Uterus (tissue), 4 donors: ENCODE data around the gene EDEM3. TPM values are rescaled to one million over a fixed set of nuclear protein-coding genes. Genes with fewer than 3 reads are reported as not detected.
A peak's percentile ranks its signal among the peaks of the same experiment; 100 is the strongest.

Experiments used
- DNase-seq, 2 donors: peaks; one replicate each; pipeline ENCODE4 v3.0.0-alpha.2; 2019 to 2020
- H3K27ac ChIP-seq, 2 donors: fragments of 200-600 bp; sonication (generic); 1 replicate in 1 of 2; 2 replicates in 1 of 2; pipeline ENCODE4 v1.5.1; 2016 to 2018
- H3K27me3 ChIP-seq, 2 donors: fragments of 200-600 bp; sonication (generic); one replicate each; pipeline ENCODE4 v1.5.1; 2018 to 2019; ENCODE audit warnings: control low read depth in 1 of 2
- H3K36me3 ChIP-seq, 2 donors: fragments of 200-600 bp; sonication (generic); one replicate each; pipeline ENCODE4 v1.5.1; 2019; ENCODE audit warnings: control low read depth in 1 of 2
- H3K4me1 ChIP-seq, 2 donors: fragments of 200-600 bp; sonication (generic); one replicate each; pipeline ENCODE4 v1.5.1; 2018 to 2019; ENCODE audit warnings: control low read depth in 1 of 2
- H3K4me3 ChIP-seq, 2 donors: fragments of 200-600 bp; sonication (generic); 1 replicate in 1 of 2; 2 replicates in 1 of 2; pipeline ENCODE4 v1.5.1; 2018 to 2019; ENCODE audit warnings: mild to moderate bottlenecking in 1 of 2
- H3K9me3 ChIP-seq, 2 donors: fragments of 200-600 bp; sonication (generic); one replicate each; pipeline ENCODE4 v1.5.1; 2019; ENCODE audit warnings: control low read depth in 1 of 2
- CTCF ChIP-seq, 4 experiments: fragments of 200-600 bp in 2 of 4; fragments of 450-650 bp in 2 of 4; sonication (generic) in 2 of 4; IDR thresholded peaks; one replicate each; pipeline ENCODE4 v1.5.1; 2016 to 2019; ENCODE audit warnings: antibody characterized with exemption in 4 of 4, mild to moderate bottlenecking in 2 of 4, moderate library complexity in 1 of 4
- POLR2A ChIP-seq, 2 donors: fragments of 450-650 bp; IDR thresholded peaks; one replicate each; pipeline ENCODE4 v1.6.1; 2016; ENCODE audit warnings: antibody characterized with exemption in 2 of 2, mild to moderate bottlenecking in 1 of 2, moderate library complexity in 1 of 2
- intact Hi-C: fragments of 100-400 bp; cut with DNase I; formaldehyde crosslinking; loops from one replicate; pipeline ENCODE4 v1.15.1; 2023; ENCODE audit warnings: low total_unique reads
- total RNA-seq, 4 donors: library from RNA; depleted of rRNA in 3 of 4; stranded (reverse); fragments of >200 nt in 3 of 4; gene quantifications; one replicate each; pipeline versions ENCODE4 v1.1.0 to v1.2.4, GENCODE V29; 2014 to 2023
- donor health status: DM: yes; HTN: yes; CAD: no.

EDEM3 gene
- total RNA-seq, 4 donors from 2014 or later = 12.8 to 64.7 (median 35.6) TPM

- Histone ChIP-seq H3K36me3 (no peaks in the 10 kb centered on the region), H3K4me3 (peak overlapping the region; percentile 70 to 83), H3K9me3 (no peaks in the 10 kb centered on the region), H3K27me3 (no peaks in the 10 kb centered on the region), H3K4me1 (no peaks in the 10 kb centered on the region), H3K27ac (peak overlapping the region; percentile 81 to 84)
- TF ChIP-seq POLR2A (IDR thresholded peaks at IDR 0.05) = no peak
- no peak for TF ChIP-seq CTCF (IDR thresholded peaks at IDR 0.05)
- DNase-seq = no peak
- intact Hi-C loops = no loop called here
Observed at GRCh38 chr1:184755226-184756065, 788 bp upstream of the EDEM3 start.

- Histone ChIP-seq H3K4me1 (no peaks in the 10 kb centered on the region), H3K36me3 (no peaks in the 10 kb centered on the region), H3K4me3 (peak overlapping the region; percentile 83 to 91), H3K27me3 (no peaks in the 10 kb centered on the region), H3K27ac (peak overlapping the region; percentile 88 to 97), H3K9me3 (no peaks in the 10 kb centered on the region)
- intact Hi-C loops = no loop called here
- DNase-seq = peak in 1 of 2 donors; percentile 19
- TF ChIP-seq CTCF (IDR thresholded peaks at IDR 0.05) = no peak
- TF ChIP-seq POLR2A (IDR thresholded peaks at IDR 0.05) = no peak
Observed at GRCh38 chr1:184753608-184754475, 816 bp downstream of the EDEM3 start.

DNA sequence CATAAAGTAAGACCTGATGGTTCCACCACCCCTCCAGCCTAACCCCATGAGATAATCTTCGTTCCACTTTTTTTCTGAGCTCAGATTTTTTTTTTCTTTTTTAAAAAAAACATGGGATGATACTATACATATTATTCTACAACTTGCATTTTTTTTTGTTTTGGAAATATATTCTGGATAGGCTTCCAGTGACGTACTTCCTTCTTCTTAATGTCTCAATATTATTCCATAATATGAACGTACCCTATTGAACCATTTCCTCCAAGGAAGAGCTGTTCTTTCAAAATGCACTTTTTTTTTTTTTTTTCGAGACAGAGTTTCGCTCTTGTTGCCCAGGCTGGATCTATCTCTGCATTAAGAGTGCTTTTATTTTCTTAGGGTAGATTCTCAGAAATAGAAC lies 1.5 kb downstream of the EDEM3 start:
- Histone ChIP-seq H3K4me1 (no peaks in the 10 kb centered on the region), H3K9me3 (no peaks in the 10 kb centered on the region), H3K4me3 (peak overlapping the region in 1 of 2 donors; percentile 91), H3K27ac (no peak overlapping the region), H3K27me3 (no peaks in the 10 kb centered on the region), H3K36me3 (no peaks in the 10 kb centered on the region)
- intact Hi-C loops = no loop called here
- TF ChIP-seq CTCF (IDR thresholded peaks at IDR 0.05) = no peak
- TF ChIP-seq POLR2A (IDR thresholded peaks at IDR 0.05) = no peak
- no peak for DNase-seq

GRCh38 chr1:184752656-184753055 lies 2.0 kb downstream of the EDEM3 start:
- Histone ChIP-seq H3K36me3 (no peaks in the 10 kb centered on the region), H3K27ac (no peak overlapping the region)
- intact Hi-C loops = no loop called here

More at GRCh38 chr1:184752656-184753055, 2.0 kb downstream of the EDEM3 start:
- Histone ChIP-seq H3K4me3 (no peak overlapping the region), H3K27me3 (no peaks in the 10 kb centered on the region), H3K4me1 (no peaks in the 10 kb centered on the region), H3K9me3 (no peaks in the 10 kb centered on the region)
- TF ChIP-seq POLR2A (IDR thresholded peaks at IDR 0.05) (no peak), CTCF (IDR thresholded peaks at IDR 0.05) (no peak)
- DNase-seq = no peak
